OCI-LY3 (cell line): Measurements from ENCODE around the gene KBTBD13.

Experiments
- H2AFZ ChIP-seq: fragments of 200-600, 300-600 bp; shearing (Covaris generic); 2 replicates; pipeline ENCODE4 v1.6.0; 2014; ENCODE audit warnings: antibody characterized with exemption, low read depth, low read length
- H3K27ac ChIP-seq: fragments of 200-600, 300-600 bp; sonication (generic); 2 replicates; pipeline ENCODE4 v1.5.1; 2014; ENCODE audit warnings: mild to moderate bottlenecking, low read length, moderate library complexity, mixed read lengths
- H3K27me3 ChIP-seq: fragments of 200-600, 300-600 bp; sonication (generic); 2 replicates; pipeline ENCODE4 v1.6.1; 2014; ENCODE audit warnings: low read depth, low read length, mixed read lengths
- H3K36me3 ChIP-seq: fragments of 200-600, 300-600 bp; sonication (generic); replicated peaks from 2 replicates; pipeline ENCODE3; 2014; ENCODE audit warnings: low read depth, low read length, mixed read lengths
- H3K4me1 ChIP-seq: fragments of 300-600, 200-600 bp; sonication (generic); 2 replicates; pipeline ENCODE4 v1.6.1; 2014; ENCODE audit warnings: low read length, mixed read lengths
- H3K4me2 ChIP-seq: fragments of 200-600, 300-600 bp; sonication (generic); 2 replicates; pipeline ENCODE4 v1.6.1; 2014; ENCODE audit warnings: low read length, mixed read lengths
- H3K4me3 ChIP-seq: fragments of 300-600, 200-600 bp; sonication (generic); 2 replicates; pipeline ENCODE4 v1.5.1; 2014; ENCODE audit warnings: antibody characterized with exemption, mild to moderate bottlenecking, low read length, moderate library complexity
- H3K79me2 ChIP-seq: fragments of 300-600, 200-600 bp; shearing (Covaris generic); 2 replicates; pipeline ENCODE4 v1.6.1; 2014; ENCODE audit warnings: mild to moderate bottlenecking, low read length, mixed read lengths
- H3K9ac ChIP-seq: fragments of 300-600, 200-600 bp; shearing (Covaris generic); 2 replicates; pipeline ENCODE4 v1.6.0; 2014; ENCODE audit warnings: mild to moderate bottlenecking, low read length, moderate library complexity
- H3K9me3 ChIP-seq: fragments of 200-600, 300-600 bp; shearing (Covaris generic); 2 replicates; pipeline ENCODE4 v1.6.1; 2014; ENCODE audit warnings: low read length, mixed read lengths; ENCODE audit not compliant: insufficient read depth
- H4K20me1 ChIP-seq: fragments of 200-600, 300-600 bp; sonication (generic); 2 replicates; pipeline ENCODE4 v1.6.1; 2016; ENCODE audit warnings: low read length, mixed read lengths; ENCODE audit not compliant: insufficient read depth
- EZH2phosphoT487 ChIP-seq: fragments of 200-600 bp; shearing (Covaris generic); IDR thresholded peaks from 2 replicates; pipeline ENCODE4 v1.6.1; 2018; ENCODE audit warnings: antibody characterized with exemption, mixed run types, low read depth
- TF ChIP-seq, protein P1 (sequence below): fragments of 200-600, 300-600 bp; sonication (generic); IDR thresholded peaks from 2 replicates; pipeline ENCODE4 v1.5.1; 2014; ENCODE audit warnings: antibody characterized with exemption, low read length, low read depth

Gene KBTBD13

DNA sequence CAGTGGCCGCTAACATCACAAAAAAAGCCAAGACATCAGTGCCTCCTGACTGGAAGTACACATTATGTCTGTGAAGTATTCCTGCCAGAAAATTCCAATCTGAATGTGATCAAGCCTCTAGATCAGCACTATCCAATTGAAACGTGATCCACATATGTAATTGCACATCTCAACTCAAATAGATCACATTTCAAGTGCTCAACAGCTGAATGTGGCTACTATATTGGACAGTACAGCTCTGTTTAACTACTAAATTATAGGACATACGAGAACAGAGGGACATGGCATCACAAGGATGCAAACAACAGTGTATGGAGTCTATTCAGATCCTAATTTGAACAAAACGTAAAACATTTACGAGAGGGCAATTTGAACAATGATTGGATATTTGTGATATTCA is 39.0 kb downstream of the KBTBD13 start:
- H3K27me3 ChIP-seq = no peaks in the 10 kb centered on the region
- no peaks in the 10 kb centered on the region for H3K79me2 ChIP-seq
- no peak overlapping the region for H3K27ac ChIP-seq
- no peak overlapping the region for H3K9ac ChIP-seq
- peaks cover 49% of the 10 kb centered on the region for H3K36me3 ChIP-seq
- H3K9me3 ChIP-seq = no peaks in the 10 kb centered on the region
- no peaks in the 10 kb centered on the region for H3K4me1 ChIP-seq
- H3K4me2 ChIP-seq = no peak overlapping the region
- no peaks in the 10 kb centered on the region for H4K20me1 ChIP-seq
- no peak overlapping the region for H2AFZ ChIP-seq
- no peak overlapping the region for H3K4me3 ChIP-seq
- no peak for TF ChIP-seq EZH2phosphoT487
- TF ChIP-seq, protein P1, sequence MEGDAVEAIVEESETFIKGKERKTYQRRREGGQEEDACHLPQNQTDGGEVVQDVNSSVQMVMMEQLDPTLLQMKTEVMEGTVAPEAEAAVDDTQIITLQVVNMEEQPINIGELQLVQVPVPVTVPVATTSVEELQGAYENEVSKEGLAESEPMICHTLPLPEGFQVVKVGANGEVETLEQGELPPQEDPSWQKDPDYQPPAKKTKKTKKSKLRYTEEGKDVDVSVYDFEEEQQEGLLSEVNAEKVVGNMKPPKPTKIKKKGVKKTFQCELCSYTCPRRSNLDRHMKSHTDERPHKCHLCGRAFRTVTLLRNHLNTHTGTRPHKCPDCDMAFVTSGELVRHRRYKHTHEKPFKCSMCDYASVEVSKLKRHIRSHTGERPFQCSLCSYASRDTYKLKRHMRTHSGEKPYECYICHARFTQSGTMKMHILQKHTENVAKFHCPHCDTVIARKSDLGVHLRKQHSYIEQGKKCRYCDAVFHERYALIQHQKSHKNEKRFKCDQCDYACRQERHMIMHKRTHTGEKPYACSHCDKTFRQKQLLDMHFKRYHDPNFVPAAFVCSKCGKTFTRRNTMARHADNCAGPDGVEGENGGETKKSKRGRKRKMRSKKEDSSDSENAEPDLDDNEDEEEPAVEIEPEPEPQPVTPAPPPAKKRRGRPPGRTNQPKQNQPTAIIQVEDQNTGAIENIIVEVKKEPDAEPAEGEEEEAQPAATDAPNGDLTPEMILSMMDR = no peak
